ENCODE results near the gene SREBF2. TPM values are rescaled to one million over a fixed set of nuclear protein-coding genes. Genes with fewer than 3 reads are reported as not detected.

The SREBF2 gene
- polyA plus RNA-seq, 3 donors: 22.2 to 25.1 (median 24.5) TPM

GRCh38 chr22:41816241-41816640 lies 16.7 kb upstream of the SREBF2 start:
- Histone ChIP-seq H3K27ac (ENCODE audit: low read depth in 1 of 2, low read length in 2 of 2) (no peak overlapping the region), H3K36me3 (replicated peaks in 1 of 2; ENCODE audit: control insufficient read depth in 1 of 2, insufficient read depth in 2 of 2, low read length in 2 of 2) (peaks cover 37 to 75% of the 10 kb centered on the region in 2 donors), H3K4me2 (replicated peaks; ENCODE audit: extremely low read depth, low read length, poor library complexity, severe bottlenecking) (no peak overlapping the region), H3K9me3 (replicated peaks in 1 of 2; ENCODE audit: control insufficient read depth in 1 of 2, insufficient read depth in 1 of 2, low read length in 2 of 2) (no peaks in the 10 kb centered on the region), H3K4me3 (replicated peaks in 1 of 3; ENCODE audit: low read depth in 2 of 3, low read length in 3 of 3) (no peak overlapping the region), H3K4me1 (ENCODE audit: control insufficient read depth in 1 of 2, insufficient read depth in 2 of 2, low read length in 2 of 2) (no peaks in the 10 kb centered on the region), H3K27me3 (ENCODE audit: control insufficient read depth in 2 of 2, insufficient read depth in 2 of 2, low read length in 2 of 2) (no peaks in the 10 kb centered on the region), H3K9ac (ENCODE audit: insufficient read depth, low read length, poor library complexity, severe bottlenecking) (no peak overlapping the region), H3K79me2 (ENCODE audit: insufficient read depth, low read length) (peaks cover 3% of the 10 kb centered on the region), H4K20me1 (ENCODE audit: insufficient read depth, low read length) (no peaks in the 10 kb centered on the region), H2AFZ (ENCODE audit: insufficient read depth, low read depth, low read length, poor library complexity, severe bottlenecking) (no peak overlapping the region)
- peaks cover 66 to 76% of the 10 kb centered on the region in 2 donors for H3K36me3 Mint-ChIP-seq
- peaks cover 0 to 2% (median 0%) of the 10 kb centered on the region in 7 donors for H3K9me3 Mint-ChIP-seq
- H3K27me3 Mint-ChIP-seq (ENCODE audit: low read depth in 3 of 3): no peaks in the 10 kb centered on the region
- peak overlapping the region in 2 of 7 donors; percentile 16 to 37 for H3K27ac Mint-ChIP-seq
- WGBS (ENCODE audit: insufficient coverage): 89% methylated on average over 1 of the region's 1 CpG
- no peak for DNase-seq
- H3K4me3 Mint-ChIP-seq: no peak overlapping the region
- TF ChIP-seq CTCF (IDR thresholded peaks at IDR 0.05): no peak
- intact Hi-C loops (cut with micrococcal nuclease): no loop called here
- H3K4me1 Mint-ChIP-seq: no peaks in the 10 kb centered on the region

GRCh38 chr22:41816871-41817270 lies 16.0 kb upstream of the SREBF2 start:
- H3K4me1 ChIP-seq (ENCODE audit: control insufficient read depth in 1 of 2, insufficient read depth in 2 of 2, low read length in 2 of 2): no peaks in the 10 kb centered on the region
- 100% methylated on average over 2 of the region's 2 CpGs for WGBS (ENCODE audit: insufficient coverage)
- H3K27me3 Mint-ChIP-seq (ENCODE audit: low read depth in 3 of 3): no peaks in the 10 kb centered on the region
- no peaks in the 10 kb centered on the region for H3K27me3 ChIP-seq (ENCODE audit: control insufficient read depth in 2 of 2, insufficient read depth in 2 of 2, low read length in 2 of 2)
- H3K9ac ChIP-seq (ENCODE audit: insufficient read depth, low read length, poor library complexity, severe bottlenecking): no peak overlapping the region
- peaks cover 34 to 73% of the 10 kb centered on the region in 2 donors for H3K36me3 ChIP-seq (replicated peaks in 1 of 2; ENCODE audit: control insufficient read depth in 1 of 2, insufficient read depth in 2 of 2, low read length in 2 of 2)
- TF ChIP-seq CTCF (IDR thresholded peaks at IDR 0.05): no peak
- H3K9me3 Mint-ChIP-seq: peaks cover 0 to 2% (median 0%) of the 10 kb centered on the region in 7 donors
- peaks cover 3% of the 10 kb centered on the region for H3K79me2 ChIP-seq (ENCODE audit: insufficient read depth, low read length)
- intact Hi-C loops (cut with micrococcal nuclease): no loop called here
- peaks cover 65 to 74% of the 10 kb centered on the region in 2 donors for H3K36me3 Mint-ChIP-seq
- no peak overlapping the region for H3K4me2 ChIP-seq (replicated peaks; ENCODE audit: extremely low read depth, low read length, poor library complexity, severe bottlenecking)
- H3K4me3 Mint-ChIP-seq: no peak overlapping the region
- no peak for DNase-seq
- H4K20me1 ChIP-seq (ENCODE audit: insufficient read depth, low read length): no peaks in the 10 kb centered on the region
- no peak overlapping the region for H3K27ac ChIP-seq (ENCODE audit: low read depth in 1 of 2, low read length in 2 of 2)
- H3K4me3 ChIP-seq (replicated peaks in 1 of 3; ENCODE audit: low read depth in 2 of 3, low read length in 3 of 3): no peak overlapping the region
- no peaks in the 10 kb centered on the region for H3K9me3 ChIP-seq (replicated peaks in 1 of 2; ENCODE audit: control insufficient read depth in 1 of 2, insufficient read depth in 1 of 2, low read length in 2 of 2)
- H2AFZ ChIP-seq (ENCODE audit: insufficient read depth, low read depth, low read length, poor library complexity, severe bottlenecking): no peak overlapping the region
- H3K4me1 Mint-ChIP-seq: no peaks in the 10 kb centered on the region
- H3K27ac Mint-ChIP-seq: no peak overlapping the region

All from CD14-positive monocyte (primary cell).